Hematopoietic multipotent progenitor cell treated with erythropoietin and hydrocortisone succinate and interleukin-3 and kit ligand, for 8 days (in vitro differentiated cells): Measurements from ENCODE around the gene GNB1L.
"Not testable (repeated sequence)": the region's sequence is repeated elsewhere in the genome, so short reads cannot be mapped to it uniquely, and the experiment has no call there.

Experiments
- DNase-seq: peaks from one replicate; pipeline ENCODE4 v3.0.0-alpha.2; 2015

Gene GNB1L

GRCh38 chr22:19842393-19843106 is 12.1 kb downstream of the GNB1L start:
- DNase-seq, result no peak

- no peak for DNase-seq
Measured at GRCh38 chr22:19841641-19842392, 12.9 kb downstream of the GNB1L start.

- DNase-seq, result no peak
Measured at GRCh38 chr22:19840955-19841640, 13.6 kb downstream of the GNB1L start.

- no peak for DNase-seq
Measured at GRCh38 chr22:19840059-19840458, 14.6 kb downstream of the GNB1L start.

GRCh38 chr22:19837915-19838314 is 16.8 kb downstream of the GNB1L start:
- no peak for DNase-seq

GRCh38 chr22:19836512-19836911 is 18.2 kb downstream of the GNB1L start:
- no peak for DNase-seq

GRCh38 chr22:19834599-19834998 is 20.1 kb downstream of the GNB1L start:
- no peak for DNase-seq

- not testable (repeated sequence) for DNase-seq
Measured at GRCh38 chr22:19833327-19833726, 21.3 kb downstream of the GNB1L start.

- DNase-seq, result no peak
Measured at GRCh38 chr22:19832476-19833108, 22.1 kb downstream of the GNB1L start.

GRCh38 chr22:19831979-19832378 is 22.7 kb downstream of the GNB1L start:
- not testable (repeated sequence) for DNase-seq

GRCh38 chr22:19831016-19831415 is 23.7 kb downstream of the GNB1L start:
- DNase-seq, result no peak

- DNase-seq, result no peak
Measured at GRCh38 chr22:19828035-19828401, 26.7 kb downstream of the GNB1L start.

- no peak for DNase-seq
Measured at GRCh38 chr22:19827341-19828034, 27.2 kb downstream of the GNB1L start.

GRCh38 chr22:19826619-19826950 is 28.1 kb downstream of the GNB1L start:
- DNase-seq, result peak; percentile 10

- no peak for DNase-seq
Measured at GRCh38 chr22:19825904-19826618, 28.6 kb downstream of the GNB1L start.

GRCh38 chr22:19824926-19825339 is 29.7 kb downstream of the GNB1L start:
- no peak for DNase-seq

GRCh38 chr22:19824212-19824925 is 30.3 kb downstream of the GNB1L start:
- no peak for DNase-seq

GRCh38 chr22:19823902-19824211 is 30.8 kb downstream of the GNB1L start:
- no peak for DNase-seq

GRCh38 chr22:19823191-19823901 is 31.3 kb downstream of the GNB1L start:
- DNase-seq, result no peak

- no peak for DNase-seq
Measured at GRCh38 chr22:19822301-19823117, 32.2 kb downstream of the GNB1L start.
